ENCODE measurements around the gene MEGF8. TPM values are rescaled to one million over a fixed set of nuclear protein-coding genes. Genes with fewer than 3 reads are reported as not detected.

Gene MEGF8
- total RNA-seq, 1 donor from 2014 or later: 45.0 TPM

DNA sequence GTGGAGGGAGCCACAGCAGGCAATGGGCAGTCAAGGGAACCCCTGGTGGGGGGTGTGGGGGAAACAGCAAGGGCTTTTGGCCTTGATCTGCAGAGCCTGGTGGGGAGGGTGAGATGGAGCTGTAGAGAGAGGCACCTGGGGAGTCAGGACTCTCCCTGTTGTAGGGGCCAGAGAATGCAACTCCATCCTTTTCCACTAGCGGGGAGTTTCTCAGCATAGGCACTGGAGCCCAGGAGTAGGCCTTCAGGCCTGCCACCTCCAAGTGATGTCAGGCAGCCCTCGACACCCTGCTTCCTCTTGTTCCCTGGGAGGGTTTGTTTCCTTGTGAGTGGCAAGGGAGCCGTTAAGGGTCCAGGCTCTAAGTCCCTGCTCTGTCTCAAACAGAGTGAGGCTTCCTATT lies 25.0 kb downstream of the MEGF8 start:
- Histone ChIP-seq H3K4me3 (ENCODE audit: low read depth, low read length) (no peak overlapping the region), H3K27me3 (ENCODE audit: control insufficient read depth, insufficient read depth, low read length) (no peaks in the 10 kb centered on the region), H3K36me3 (ENCODE audit: control insufficient read depth, insufficient read depth, low read length) (no peaks in the 10 kb centered on the region)
- no peak for DNase-seq (ENCODE audit: low read depth)
- TF ChIP-seq, protein P1, sequence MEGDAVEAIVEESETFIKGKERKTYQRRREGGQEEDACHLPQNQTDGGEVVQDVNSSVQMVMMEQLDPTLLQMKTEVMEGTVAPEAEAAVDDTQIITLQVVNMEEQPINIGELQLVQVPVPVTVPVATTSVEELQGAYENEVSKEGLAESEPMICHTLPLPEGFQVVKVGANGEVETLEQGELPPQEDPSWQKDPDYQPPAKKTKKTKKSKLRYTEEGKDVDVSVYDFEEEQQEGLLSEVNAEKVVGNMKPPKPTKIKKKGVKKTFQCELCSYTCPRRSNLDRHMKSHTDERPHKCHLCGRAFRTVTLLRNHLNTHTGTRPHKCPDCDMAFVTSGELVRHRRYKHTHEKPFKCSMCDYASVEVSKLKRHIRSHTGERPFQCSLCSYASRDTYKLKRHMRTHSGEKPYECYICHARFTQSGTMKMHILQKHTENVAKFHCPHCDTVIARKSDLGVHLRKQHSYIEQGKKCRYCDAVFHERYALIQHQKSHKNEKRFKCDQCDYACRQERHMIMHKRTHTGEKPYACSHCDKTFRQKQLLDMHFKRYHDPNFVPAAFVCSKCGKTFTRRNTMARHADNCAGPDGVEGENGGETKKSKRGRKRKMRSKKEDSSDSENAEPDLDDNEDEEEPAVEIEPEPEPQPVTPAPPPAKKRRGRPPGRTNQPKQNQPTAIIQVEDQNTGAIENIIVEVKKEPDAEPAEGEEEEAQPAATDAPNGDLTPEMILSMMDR (IDR thresholded peaks at IDR 0.05; ENCODE audit: insufficient read depth, low read length, poor library complexity, severe bottlenecking): no peak

DNA sequence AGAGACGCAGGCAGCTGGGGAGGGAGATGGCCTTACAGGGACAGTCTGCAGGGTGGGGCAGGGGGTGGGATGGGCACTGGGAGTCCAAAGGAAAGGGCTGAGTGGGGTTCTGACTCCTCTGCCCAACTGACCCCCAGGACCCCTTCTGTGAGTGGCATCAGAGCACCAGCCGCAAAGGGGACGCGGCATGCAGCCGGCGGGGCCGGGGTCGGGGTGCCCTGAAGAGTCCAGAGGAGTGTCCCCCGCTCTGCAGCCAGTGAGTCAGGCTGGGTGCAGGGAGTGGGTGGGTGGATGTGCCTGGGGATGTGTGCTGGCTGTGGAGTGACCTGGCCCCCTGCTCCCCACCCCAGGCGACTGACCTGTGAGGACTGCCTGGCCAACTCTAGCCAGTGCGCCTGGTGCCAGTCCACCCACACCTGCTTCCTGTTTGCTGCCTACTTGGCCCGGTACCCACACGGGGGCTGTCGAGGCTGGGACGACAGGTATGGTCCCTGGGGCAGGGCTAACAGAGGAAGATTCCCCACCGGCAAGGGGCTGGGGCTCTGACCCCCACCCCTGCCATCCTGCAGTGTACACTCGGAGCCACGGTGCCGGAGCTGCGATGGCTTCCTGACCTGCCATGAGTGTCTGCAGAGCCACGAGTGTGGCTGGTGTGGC lies 25.8 kb downstream of the MEGF8 start:
- TF ChIP-seq, protein P1 (IDR thresholded peaks at IDR 0.05; ENCODE audit: insufficient read depth, low read length, poor library complexity, severe bottlenecking): no peak
- Histone ChIP-seq H3K27me3 (ENCODE audit: control insufficient read depth, insufficient read depth, low read length) (no peaks in the 10 kb centered on the region), H3K4me3 (ENCODE audit: low read depth, low read length) (no peak overlapping the region), H3K36me3 (ENCODE audit: control insufficient read depth, insufficient read depth, low read length) (no peaks in the 10 kb centered on the region)
- DNase-seq (ENCODE audit: low read depth): no peak

DNA sequence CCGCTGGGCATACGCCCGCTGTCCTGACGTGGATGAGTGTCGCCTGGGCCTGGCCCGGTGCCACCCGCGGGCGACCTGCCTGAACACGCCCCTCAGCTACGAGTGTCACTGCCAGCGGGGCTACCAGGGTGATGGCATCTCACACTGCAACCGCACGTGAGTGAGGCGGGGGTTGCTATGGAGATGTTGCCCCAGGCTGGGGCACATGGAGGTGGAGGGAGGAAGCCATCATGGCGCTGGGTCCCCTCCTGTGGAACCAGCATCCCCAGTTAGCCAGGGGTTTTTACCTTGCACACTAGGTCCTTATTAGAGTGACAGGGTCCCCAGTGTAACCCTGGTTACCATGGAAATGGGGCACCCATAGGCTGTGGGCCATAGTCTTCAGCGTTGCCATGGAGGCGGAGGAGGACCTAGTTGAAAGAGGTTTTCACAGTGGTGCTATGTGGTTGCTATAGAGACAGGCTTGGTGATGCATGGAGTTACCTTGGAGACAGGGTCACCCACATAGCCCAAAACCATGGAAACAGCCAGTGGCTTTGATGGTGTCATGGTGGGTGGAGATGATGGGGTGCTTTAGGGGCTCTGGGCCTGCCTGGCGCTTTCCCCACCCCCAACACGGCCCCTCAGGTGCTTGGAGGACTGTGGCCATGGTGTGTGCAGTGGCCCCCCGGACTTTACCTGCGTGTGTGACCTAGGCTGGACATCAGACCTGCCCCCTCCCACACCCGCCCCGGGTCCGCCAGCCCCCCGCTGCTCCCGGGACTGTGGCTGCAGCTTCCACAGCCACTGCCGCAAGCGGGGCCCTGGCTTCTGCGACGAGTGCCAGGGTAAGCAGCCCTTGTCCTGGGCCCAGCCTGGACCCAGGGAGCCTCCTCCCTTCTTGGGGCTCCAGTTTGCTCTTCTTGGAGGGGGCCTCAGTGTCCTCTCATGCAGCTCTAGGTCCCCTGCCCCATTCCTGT lies 27.1 kb downstream of the MEGF8 start:
- DNase-seq (ENCODE audit: low read depth): no peak
- TF ChIP-seq, protein P1 (IDR thresholded peaks at IDR 0.05; ENCODE audit: insufficient read depth, low read length, poor library complexity, severe bottlenecking): no peak
- Histone ChIP-seq H3K4me3 (ENCODE audit: low read depth, low read length) (no peak overlapping the region), H3K27me3 (ENCODE audit: control insufficient read depth, insufficient read depth, low read length) (no peaks in the 10 kb centered on the region), H3K36me3 (ENCODE audit: control insufficient read depth, insufficient read depth, low read length) (no peaks in the 10 kb centered on the region)

DNA sequence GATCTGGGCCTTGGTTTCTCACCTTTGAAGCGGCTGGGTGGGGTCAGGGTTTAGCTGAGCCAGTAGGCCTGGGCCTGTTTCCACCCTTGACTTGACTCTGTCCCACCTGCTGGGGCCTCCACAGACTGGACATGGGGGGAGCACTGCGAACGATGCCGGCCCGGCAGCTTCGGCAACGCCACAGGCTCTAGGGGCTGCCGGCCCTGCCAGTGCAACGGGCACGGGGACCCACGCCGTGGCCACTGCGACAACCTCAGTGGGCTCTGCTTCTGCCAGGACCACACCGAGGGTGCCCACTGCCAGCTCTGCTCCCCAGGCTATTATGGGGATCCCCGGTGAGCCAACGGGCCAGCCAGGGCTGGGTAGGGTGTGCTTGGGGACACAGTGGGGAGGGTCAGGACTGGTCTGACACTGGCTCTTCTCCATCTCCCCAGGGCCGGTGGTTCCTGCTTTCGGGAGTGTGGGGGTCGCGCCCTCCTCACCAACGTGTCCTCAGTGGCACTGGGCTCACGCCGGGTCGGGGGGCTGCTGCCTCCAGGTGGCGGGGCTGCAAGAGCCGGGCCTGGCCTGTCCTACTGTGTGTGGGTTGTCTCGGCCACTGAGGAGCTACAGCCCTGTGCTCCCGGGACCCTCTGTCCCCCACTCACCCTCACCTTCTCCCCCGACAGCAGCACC lies 28.0 kb downstream of the MEGF8 start:
- DNase-seq (ENCODE audit: low read depth): no peak
- TF ChIP-seq, protein P1 (IDR thresholded peaks at IDR 0.05; ENCODE audit: insufficient read depth, low read length, poor library complexity, severe bottlenecking): no peak
- H3K27me3 ChIP-seq (ENCODE audit: control insufficient read depth, insufficient read depth, low read length): no peaks in the 10 kb centered on the region
- H3K4me3 ChIP-seq (ENCODE audit: low read depth, low read length): no peak overlapping the region
- no peaks in the 10 kb centered on the region for H3K36me3 ChIP-seq (ENCODE audit: control insufficient read depth, insufficient read depth, low read length)

DNA sequence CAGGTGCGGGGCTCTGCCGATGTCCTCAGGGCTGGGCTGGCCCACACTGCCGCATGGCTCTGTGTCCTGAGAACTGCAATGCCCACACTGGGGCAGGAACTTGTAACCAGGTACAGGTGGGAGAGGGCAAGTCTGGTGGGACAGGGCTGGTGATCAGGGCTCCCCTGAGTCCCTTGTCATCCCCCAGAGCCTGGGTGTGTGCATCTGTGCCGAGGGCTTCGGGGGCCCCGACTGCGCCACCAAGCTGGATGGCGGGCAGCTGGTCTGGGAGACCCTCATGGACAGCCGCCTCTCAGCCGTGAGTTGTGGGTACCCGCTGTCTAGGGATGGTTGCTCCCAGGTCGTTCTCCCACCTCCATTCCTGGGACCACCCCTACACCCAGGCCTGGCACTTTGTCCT lies 30.5 kb downstream of the MEGF8 start:
- Histone ChIP-seq H3K36me3 (ENCODE audit: control insufficient read depth, insufficient read depth, low read length) (no peaks in the 10 kb centered on the region), H3K27me3 (ENCODE audit: control insufficient read depth, insufficient read depth, low read length) (no peaks in the 10 kb centered on the region), H3K4me3 (ENCODE audit: low read depth, low read length) (no peak overlapping the region)
- no peak for DNase-seq (ENCODE audit: low read depth)
- TF ChIP-seq, protein P1 (IDR thresholded peaks at IDR 0.05; ENCODE audit: insufficient read depth, low read length, poor library complexity, severe bottlenecking): no peak

All from kidney epithelial cell (primary cell).